ENCODE data around the gene POLR2C. TPM values are rescaled to one million over a fixed set of nuclear protein-coding genes. Genes with fewer than 3 reads are reported as not detected.
A peak's percentile ranks its signal among the peaks of the same experiment; 100 is the strongest.

POLR2C gene
- 10 to 100 TPM; 34.9 to 77.3 TPM for total RNA-seq

DNA sequence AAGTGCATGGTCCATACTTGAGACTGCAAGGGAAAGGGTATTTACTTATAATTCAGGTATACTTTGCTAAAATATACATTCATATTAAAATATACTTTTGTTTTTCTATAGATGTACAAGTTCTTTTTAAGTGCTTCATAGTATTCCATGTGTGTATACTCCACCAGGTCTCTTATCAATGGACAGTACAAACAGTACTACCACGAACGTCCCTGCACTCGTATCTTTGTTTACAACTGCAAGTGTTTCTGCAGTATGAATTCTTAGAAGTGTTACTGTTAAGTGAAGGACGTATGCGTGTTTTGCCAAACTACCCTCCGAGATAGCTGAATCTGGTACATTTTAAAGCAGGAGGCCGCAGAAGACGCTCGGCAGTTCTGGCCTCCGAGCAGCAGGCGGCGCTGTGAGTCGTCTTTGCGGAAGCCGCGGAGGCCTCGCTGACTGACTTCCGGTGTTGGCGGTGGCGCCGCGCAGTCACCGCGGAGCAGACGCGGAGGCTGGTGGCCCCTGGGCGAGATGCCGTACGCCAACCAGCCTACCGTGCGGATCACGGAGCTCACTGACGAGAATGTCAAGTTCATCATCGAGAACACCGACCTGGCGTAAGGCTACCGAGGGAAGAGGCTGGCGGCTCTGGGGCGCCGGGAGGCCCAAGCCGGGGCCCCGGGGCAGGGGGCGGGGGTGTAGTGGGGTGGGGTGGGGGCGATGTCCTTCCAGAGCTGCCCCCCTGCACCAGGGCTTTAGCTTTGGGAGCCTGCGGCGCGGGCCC, at the start of gene POLR2C:
POLR2C (plus strand) TSS at position 471 of the 769 bp plus-strand sequence; CDS start at position 517, 46 bp downstream.
- H3K9me3 ChIP-seq = no peaks in the 10 kb centered on the region
- H3K27me3 ChIP-seq = no peaks in the 10 kb centered on the region
- H3K36me3 ChIP-seq (replicated peaks in 1 of 2; ENCODE audit: insufficient read depth in 1 of 2, low read depth in 2 of 2) = peaks cover 0 to 5% of the 10 kb centered on the region in 2 donors
- TF ChIP-seq, protein P1, sequence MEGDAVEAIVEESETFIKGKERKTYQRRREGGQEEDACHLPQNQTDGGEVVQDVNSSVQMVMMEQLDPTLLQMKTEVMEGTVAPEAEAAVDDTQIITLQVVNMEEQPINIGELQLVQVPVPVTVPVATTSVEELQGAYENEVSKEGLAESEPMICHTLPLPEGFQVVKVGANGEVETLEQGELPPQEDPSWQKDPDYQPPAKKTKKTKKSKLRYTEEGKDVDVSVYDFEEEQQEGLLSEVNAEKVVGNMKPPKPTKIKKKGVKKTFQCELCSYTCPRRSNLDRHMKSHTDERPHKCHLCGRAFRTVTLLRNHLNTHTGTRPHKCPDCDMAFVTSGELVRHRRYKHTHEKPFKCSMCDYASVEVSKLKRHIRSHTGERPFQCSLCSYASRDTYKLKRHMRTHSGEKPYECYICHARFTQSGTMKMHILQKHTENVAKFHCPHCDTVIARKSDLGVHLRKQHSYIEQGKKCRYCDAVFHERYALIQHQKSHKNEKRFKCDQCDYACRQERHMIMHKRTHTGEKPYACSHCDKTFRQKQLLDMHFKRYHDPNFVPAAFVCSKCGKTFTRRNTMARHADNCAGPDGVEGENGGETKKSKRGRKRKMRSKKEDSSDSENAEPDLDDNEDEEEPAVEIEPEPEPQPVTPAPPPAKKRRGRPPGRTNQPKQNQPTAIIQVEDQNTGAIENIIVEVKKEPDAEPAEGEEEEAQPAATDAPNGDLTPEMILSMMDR (IDR thresholded peaks at IDR 0.05) = peak; percentile 86 to 98 (median 96)
- TF ChIP-seq POLR2A (IDR thresholded peaks at IDR 0.05) = peak; percentile 82 to 95 (median 94)
- H3K4me3 ChIP-seq = peak within 1 kb of the TSS; percentile 61 to 89
- DNase-seq (peak; percentile 88 to 91 (median 90)), ATAC-seq (peak; percentile 96)
- H3K4me1 ChIP-seq = peaks cover 26% of the 10 kb centered on the region
- H3K27ac ChIP-seq = peak within 1 kb of the TSS; percentile 55 to 81 (median 76)
- WGBS, 2 donors = 0 to 6% methylated on average over 13 to 47 of the region's 47 CpGs
- intact Hi-C loops (cut with DNase I) = no loop called here

DNA sequence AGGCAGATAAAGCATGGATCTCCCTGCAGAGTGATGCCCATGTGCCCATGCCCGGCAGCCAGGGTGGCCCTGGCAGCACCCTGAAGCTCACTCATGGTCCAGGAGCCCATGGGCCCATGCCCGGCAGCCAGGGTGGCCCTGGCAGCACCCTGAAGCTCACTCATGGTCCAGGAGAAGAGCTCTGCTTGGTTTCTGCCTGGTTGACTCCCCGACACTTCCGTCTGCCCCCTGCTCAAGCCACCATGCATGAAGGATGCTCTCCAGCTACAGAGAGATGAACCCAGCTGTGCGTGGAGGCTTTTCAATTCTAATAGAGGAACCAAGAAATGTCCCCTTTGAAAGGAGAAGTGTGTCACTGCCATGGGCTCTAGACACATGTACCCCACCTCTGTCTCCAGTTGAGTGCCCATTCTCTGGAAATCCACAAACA, 49.2 kb upstream of the POLR2C start:
- no peaks in the 10 kb centered on the region for H3K27me3 ChIP-seq
- 70 to 100% methylated on average over 2 to 5 of the region's 5 CpGs for WGBS, 2 donors
- H3K4me1 ChIP-seq = peaks cover 10% of the 10 kb centered on the region
- no peaks in the 10 kb centered on the region for H3K36me3 ChIP-seq (replicated peaks in 1 of 2; ENCODE audit: insufficient read depth in 1 of 2, low read depth in 2 of 2)
- ATAC-seq (no peak), DNase-seq (no peak)
- TF ChIP-seq, protein P1 (IDR thresholded peaks at IDR 0.05) = no peak
- TF ChIP-seq POLR2A (IDR thresholded peaks at IDR 0.05) = no peak
- intact Hi-C loops (cut with DNase I) = no loop called here
- H3K9me3 ChIP-seq = no peaks in the 10 kb centered on the region
- H3K4me3 ChIP-seq = no peak overlapping the region
- no peak overlapping the region for H3K27ac ChIP-seq

DNA sequence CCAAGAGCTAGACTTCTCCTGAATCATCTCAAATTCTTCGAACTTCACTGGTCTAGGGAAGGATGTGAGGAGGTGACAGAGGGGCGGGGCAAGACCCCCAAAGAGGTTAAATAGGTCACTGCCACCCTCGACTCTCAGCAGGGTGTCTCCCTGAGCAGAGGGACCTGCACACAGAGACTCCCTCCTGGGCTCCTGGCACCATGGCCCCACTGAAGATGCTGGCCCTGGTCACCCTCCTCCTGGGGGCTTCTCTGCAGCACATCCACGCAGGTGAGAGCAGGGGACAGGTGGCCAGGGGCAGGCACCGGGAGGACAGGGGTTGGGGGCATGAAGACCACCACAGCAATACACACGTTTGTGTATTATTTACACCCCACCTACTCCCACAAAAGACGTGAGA, 48.7 kb upstream of the POLR2C start:
- no peaks in the 10 kb centered on the region for H3K9me3 ChIP-seq
- no peak overlapping the region for H3K27ac ChIP-seq
- peaks cover 12% of the 10 kb centered on the region for H3K4me1 ChIP-seq
- TF ChIP-seq, protein P1 (IDR thresholded peaks at IDR 0.05) = no peak
- no peak for TF ChIP-seq POLR2A (IDR thresholded peaks at IDR 0.05)
- intact Hi-C loops (cut with DNase I) = no loop called here
- no peaks in the 10 kb centered on the region for H3K27me3 ChIP-seq
- WGBS, 2 donors = 52 to 66% methylated on average over 4 to 7 of the region's 7 CpGs
- no peak for DNase-seq
- no peak overlapping the region for H3K4me3 ChIP-seq
- H3K36me3 ChIP-seq (replicated peaks in 1 of 2; ENCODE audit: insufficient read depth in 1 of 2, low read depth in 2 of 2) = no peaks in the 10 kb centered on the region
- ATAC-seq = no peak

DNA sequence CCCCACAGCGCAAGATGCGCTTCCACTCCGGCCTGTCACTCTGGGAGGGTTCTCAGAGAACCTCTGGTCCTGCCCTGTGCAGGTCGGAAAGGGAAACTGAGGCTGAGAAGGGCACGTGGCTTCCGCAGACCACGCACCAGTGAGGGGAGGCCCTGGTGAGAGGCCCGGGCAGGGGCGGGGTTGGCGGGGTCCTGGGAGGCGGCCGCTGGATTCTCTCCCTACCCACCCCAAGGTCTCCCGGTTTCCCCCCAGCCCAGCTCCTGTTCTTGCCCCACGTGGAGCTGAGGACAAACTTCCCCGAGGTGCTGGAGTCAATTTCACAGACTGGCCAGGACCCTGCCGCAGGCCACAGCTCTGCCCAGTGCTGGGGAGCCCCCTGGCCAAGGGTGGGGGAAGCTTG, 46.4 kb upstream of the POLR2C start:
- 71 to 81% methylated on average over 6 to 13 of the region's 16 CpGs for WGBS, 2 donors
- intact Hi-C loops (cut with DNase I) = loop anchor here (2.0 to 5.0 kb wide), 2 partner anchors 101 to 113 kb away; no protein-coding TSS in a partner anchor
- Histone ChIP-seq H3K27me3 (no peaks in the 10 kb centered on the region), H3K9me3 (no peaks in the 10 kb centered on the region), H3K4me1 (peaks cover 18% of the 10 kb centered on the region), H3K4me3 (no peak overlapping the region), H3K27ac (no peak overlapping the region), H3K36me3 (replicated peaks in 1 of 2; ENCODE audit: insufficient read depth in 1 of 2, low read depth in 2 of 2) (no peaks in the 10 kb centered on the region)
- no peak for DNase-seq
- ATAC-seq = no peak
- TF ChIP-seq, protein P1 (IDR thresholded peaks at IDR 0.05) = no peak
- no peak for TF ChIP-seq POLR2A (IDR thresholded peaks at IDR 0.05)

Measured in body of pancreas (tissue), 4 donors.